WI38 (cell line): ENCODE data around the gene MAPK8IP1.

ENCODE experiments used
- H3K4me3 ChIP-seq: 2 replicates; pipeline ENCODE4 v1.5.1; 2011; ENCODE audit warnings: low read depth, mild to moderate bottlenecking, control low read depth, low read length
- TF ChIP-seq, protein P1 (sequence below): IDR thresholded peaks from 2 replicates; pipeline ENCODE4 v1.5.1; 2012; ENCODE audit warnings: low read depth, mild to moderate bottlenecking, control low read depth, low read length

Gene MAPK8IP1

DNA sequence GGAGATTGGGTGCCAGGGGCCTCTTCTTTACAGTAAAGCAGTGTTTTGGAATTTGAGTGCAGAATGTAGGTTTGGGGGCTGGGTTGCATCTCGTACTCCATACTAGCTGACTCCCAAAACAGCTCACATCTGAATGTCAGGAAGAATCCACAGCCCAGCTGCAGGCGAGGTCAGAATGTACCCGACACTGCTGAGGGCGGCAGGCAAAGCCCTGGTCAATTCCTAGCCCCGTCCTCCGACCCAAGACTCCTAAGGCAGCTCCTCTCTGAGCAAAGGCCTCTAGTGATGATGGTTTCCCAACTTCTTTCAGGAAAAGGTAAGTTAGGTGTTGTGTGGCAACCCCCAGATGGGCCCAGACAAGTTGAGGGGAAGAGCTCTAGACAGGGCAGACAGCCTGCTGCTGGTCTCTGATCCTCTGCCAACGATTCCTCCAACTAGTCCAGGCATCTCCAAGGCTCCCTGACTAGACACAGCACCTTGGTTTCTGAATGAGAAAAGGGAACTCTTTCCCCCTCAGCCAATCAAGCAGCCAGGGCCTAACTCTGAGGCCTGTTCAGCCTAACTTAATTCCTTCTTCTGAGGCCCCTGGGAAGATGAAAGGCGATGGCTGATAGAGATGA, 45.6 kb downstream of the MAPK8IP1 start:
- no peak overlapping the region for H3K4me3 ChIP-seq
- TF ChIP-seq, protein P1, sequence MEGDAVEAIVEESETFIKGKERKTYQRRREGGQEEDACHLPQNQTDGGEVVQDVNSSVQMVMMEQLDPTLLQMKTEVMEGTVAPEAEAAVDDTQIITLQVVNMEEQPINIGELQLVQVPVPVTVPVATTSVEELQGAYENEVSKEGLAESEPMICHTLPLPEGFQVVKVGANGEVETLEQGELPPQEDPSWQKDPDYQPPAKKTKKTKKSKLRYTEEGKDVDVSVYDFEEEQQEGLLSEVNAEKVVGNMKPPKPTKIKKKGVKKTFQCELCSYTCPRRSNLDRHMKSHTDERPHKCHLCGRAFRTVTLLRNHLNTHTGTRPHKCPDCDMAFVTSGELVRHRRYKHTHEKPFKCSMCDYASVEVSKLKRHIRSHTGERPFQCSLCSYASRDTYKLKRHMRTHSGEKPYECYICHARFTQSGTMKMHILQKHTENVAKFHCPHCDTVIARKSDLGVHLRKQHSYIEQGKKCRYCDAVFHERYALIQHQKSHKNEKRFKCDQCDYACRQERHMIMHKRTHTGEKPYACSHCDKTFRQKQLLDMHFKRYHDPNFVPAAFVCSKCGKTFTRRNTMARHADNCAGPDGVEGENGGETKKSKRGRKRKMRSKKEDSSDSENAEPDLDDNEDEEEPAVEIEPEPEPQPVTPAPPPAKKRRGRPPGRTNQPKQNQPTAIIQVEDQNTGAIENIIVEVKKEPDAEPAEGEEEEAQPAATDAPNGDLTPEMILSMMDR = no peak

DNA sequence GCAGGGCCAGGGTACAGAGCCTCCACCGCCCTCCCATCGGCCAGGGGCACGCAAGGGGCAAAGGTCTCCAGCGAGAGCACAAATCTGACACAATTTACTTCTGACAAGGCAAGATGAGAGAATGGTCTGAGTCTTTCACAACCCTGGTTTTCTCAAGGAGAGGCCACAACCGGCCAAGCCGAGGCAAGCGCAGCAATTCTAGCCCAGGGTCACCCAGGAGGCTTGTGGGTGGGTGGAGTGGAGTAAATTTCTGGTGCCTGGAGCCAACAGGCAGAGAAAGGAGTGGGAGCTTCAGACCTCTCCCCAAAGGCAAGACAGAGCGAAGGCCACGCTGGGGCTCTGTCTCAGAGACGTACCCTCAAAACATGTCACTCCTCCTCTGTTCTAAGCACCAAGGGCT, 46.3 kb downstream of the MAPK8IP1 start:
- H3K4me3 ChIP-seq = no peak overlapping the region
- TF ChIP-seq, protein P1 = no peak

DNA sequence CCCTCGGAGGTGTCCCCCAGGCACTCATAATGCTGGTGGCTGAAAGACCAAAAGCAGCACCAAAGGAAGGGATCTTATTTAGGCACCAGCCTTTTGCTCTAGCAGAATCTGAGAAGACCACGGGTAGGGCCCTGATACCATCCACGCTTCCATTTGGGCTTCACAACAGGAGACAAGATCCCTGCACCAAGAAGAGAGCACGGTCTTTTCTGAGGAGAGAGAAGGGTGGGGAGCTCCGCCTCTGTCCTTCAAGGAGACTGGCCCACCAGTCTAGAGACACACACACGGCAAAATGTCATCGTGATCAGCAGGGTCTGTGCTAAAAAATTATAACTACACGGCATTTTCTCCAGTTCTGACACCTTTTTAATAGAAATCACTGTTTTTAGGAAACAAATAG, 46.8 kb downstream of the MAPK8IP1 start:
- TF ChIP-seq, protein P1 = no peak
- no peak overlapping the region for H3K4me3 ChIP-seq

DNA sequence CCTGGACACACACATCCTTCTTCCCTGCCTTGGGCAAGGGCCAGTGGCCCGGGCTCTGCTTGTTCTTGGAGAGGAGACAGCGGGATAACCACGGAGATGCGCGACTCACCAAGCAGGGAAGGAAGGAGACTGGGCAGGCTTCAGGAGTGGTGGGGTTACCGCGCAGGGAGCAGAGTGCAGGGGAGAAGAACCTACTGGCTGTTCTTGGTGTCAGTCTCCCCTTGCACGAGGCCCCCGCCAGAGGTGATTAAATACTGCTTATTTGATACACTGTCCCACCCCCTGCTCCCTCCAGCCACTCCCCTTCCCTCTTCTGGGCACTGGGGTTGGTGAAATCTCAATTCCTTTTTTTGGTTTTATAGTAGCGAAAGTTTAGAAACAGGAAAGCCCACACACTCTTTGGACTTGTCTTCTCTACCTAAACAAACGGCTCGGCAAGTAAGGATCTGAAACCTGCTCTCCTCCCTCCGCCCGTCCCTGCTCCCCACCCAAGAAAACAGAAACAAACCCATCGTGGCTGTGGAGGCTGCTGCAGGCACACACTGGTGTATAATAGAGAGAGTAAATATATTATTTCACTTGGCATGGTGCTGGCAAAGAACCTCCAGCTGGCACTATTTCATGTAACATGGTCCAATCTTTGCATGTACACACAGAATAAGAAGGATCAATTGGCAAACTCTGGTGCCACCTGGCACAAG, 47.8 kb downstream of the MAPK8IP1 start:
- no peak overlapping the region for H3K4me3 ChIP-seq
- TF ChIP-seq, protein P1 = no peak

DNA sequence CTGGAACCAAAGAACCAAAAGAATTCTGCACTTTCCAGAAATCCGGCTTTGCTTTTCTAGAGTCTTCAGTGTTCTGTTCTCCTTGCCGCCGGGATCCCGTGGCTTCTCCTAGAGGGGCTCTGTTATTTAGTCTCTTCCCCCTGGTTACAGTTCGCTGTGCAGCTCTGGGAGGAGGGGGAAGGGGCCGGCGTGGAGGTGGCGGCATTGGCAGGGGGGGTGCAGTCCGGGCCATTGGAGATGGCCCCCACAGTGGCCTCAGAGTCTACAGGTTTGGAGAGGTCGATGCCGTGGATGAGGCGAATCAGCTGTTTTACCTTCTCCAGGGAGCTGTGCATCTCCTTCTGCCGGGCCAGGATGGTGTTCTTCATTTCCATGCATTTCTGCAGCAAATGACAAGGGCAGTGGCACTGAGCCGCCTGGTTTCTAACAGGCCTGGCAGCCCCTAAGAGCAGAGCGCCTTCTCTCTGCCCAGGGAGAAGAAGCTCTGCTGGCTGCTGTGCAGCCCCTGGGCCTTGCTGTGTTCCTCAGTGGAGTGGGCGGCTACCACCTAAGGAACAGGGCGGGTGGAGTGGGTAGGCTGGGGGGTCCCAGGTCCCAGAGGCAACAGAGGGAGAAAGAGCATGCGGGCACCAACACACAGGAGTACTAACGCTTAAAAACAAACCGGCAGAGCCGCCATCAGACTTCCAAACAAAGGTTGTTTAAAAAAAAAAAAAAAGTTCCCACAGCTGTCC, 48.6 kb downstream of the MAPK8IP1 start:
- TF ChIP-seq, protein P1 = no peak
- H3K4me3 ChIP-seq = no peak overlapping the region

DNA sequence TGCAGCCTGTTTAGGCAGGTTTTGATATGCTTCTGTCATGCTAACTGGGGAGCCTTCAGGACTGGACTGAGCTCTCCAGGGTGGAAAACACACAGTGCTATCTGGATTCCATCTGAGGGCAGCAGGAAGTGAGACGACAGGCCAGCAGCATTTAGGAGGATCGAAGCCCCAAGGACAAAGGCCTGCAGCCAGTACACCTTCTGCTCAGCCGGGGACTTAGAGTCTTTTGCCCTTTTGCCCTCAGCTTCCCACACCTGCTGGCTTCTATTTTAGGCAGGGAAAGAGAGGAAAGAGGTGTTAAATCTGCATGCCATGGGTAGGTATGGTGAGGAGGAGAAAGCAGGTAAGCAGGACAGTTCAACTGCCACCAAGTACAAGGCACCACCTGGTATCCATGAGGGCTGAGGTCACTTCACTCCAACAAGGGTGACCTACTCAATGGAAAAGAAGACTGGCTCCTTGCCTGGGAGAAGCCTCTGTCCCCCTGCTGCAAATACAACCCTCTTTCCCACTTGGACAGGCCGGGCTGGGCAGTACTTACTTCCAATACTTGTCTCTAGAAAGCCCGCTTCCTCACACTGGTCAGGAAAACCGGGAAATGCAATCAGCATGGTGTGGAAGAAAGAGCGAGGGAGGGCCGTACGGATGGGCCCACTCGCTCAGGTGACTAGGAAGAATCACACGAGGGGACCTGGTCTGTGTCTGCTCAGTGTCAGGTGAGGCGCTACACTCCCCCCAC, 49.3 kb downstream of the MAPK8IP1 start:
- TF ChIP-seq, protein P1 = no peak
- H3K4me3 ChIP-seq = no peak overlapping the region
